HepG2 (cell line): ENCODE measurements around the gene GPR137. TPM values are rescaled to one million over a fixed set of nuclear protein-coding genes. Genes with fewer than 3 reads are reported as not detected.
A peak's percentile ranks its signal among the peaks of the same experiment; 100 is the strongest.

Experiments
- ATF7 ChIP-seq, 2 experiments: fragments of 450-650 bp in 1 of 2; sonication (generic) in 1 of 2; formaldehyde crosslinking in 1 of 2; IDR thresholded peaks; 2 replicates each; pipeline versions ENCODE4 v1.4.0 to v1.6.1; 2016 to 2020; ENCODE audit warnings: antibody characterized with exemption in 1 of 2, mild to moderate bottlenecking in 1 of 2, missing genetic modification reagents in 1 of 2
- CEBPB ChIP-seq: IDR thresholded peaks from 2 replicates; pipeline ENCODE4 v1.6.1; 2011; ENCODE audit warnings: low read depth, low read length, improper control_type of control experiment, borderline replicate concordance
- HNRNPL ChIP-seq: fragments of 200-400 bp; formaldehyde crosslinking; IDR thresholded peaks from 2 replicates; pipeline ENCODE4 v1.6.1; 2017; ENCODE audit warnings: mild to moderate bottlenecking, low read depth, low read length
- HOXA7 ChIP-seq: sonication (generic); formaldehyde crosslinking; IDR thresholded peaks from 2 replicates; pipeline ENCODE4 v1.8.1; 2022; ENCODE audit warnings: mild to moderate bottlenecking, missing genetic modification reagents, moderate library complexity
- IRF2 ChIP-seq: IDR thresholded peaks from 2 replicates; pipeline ENCODE4 v1.6.1; 2018; ENCODE audit warnings: missing genetic modification reagents, missing compliant biosample characterization
- ISL2 ChIP-seq: sonication (generic); formaldehyde crosslinking; IDR thresholded peaks from 2 replicates; pipeline ENCODE4 v1.5.0; 2020; ENCODE audit warnings: missing genetic modification reagents
- ZBTB4 ChIP-seq: sonication (generic); formaldehyde crosslinking; IDR thresholded peaks from 2 replicates; pipeline ENCODE4 v1.4.0; 2020; ENCODE audit warnings: missing genetic modification reagents, mild to moderate bottlenecking, borderline replicate concordance
- ZNF10 ChIP-seq: sonication (generic); formaldehyde crosslinking; IDR thresholded peaks from 2 replicates; pipeline ENCODE4 v1.4.0; 2020; ENCODE audit warnings: mild to moderate bottlenecking, low read depth, missing genetic modification reagents, borderline replicate concordance
- ZNF614 ChIP-seq: IDR thresholded peaks from 2 replicates; pipeline ENCODE4 v1.6.1; 2018; ENCODE audit warnings: missing biosample characterization, missing genetic modification reagents, inconsistent platforms, borderline replicate concordance
- polyA plus RNA-seq, 8 experiments: library from polyadenylated mRNA; depleted of rRNA in 3 of 8; stranded (reverse) in 7 of 8; unstranded in 1 of 8; fragments of >200 nt; fragmentation: Illumina TruSeq in 4 of 8; extraction: Trizol in 4 of 8; gene quantifications; 2 replicates each; pipeline versions ENCODE4 v1.2.1 to v1.2.3, GENCODE V29; 2011 to 2016; ENCODE audit warnings: low read depth in 4 of 8, missing spikeins in 1 of 8, mixed read lengths in 1 of 8; ENCODE audit not compliant: insufficient read depth in 1 of 8
- total RNA-seq, 5 experiments: library from RNA; depleted of rRNA; stranded (reverse); fragments of >200 nt; fragmentation: Illumina TruSeq; extraction: Trizol; gene quantifications; 2 replicates each; pipeline ENCODE4 v1.2.3, GENCODE V29; 2016; ENCODE audit warnings: low read depth in 1 of 5
- TF ChIP-seq, protein P1 (sequence below): sonication (generic); formaldehyde crosslinking; conservative IDR thresholded peaks from 2 replicates; pipeline ENCODE4 v1.4.0; 2020; ENCODE audit warnings: missing genetic modification reagents
- TF ChIP-seq, protein P2 (sequence below), 2 experiments: fragments of 450-650 bp in 1 of 2; sonication (generic) in 1 of 2; formaldehyde crosslinking in 1 of 2; IDR thresholded peaks; 2 replicates each; pipeline versions ENCODE4 v1.6.1 to v1.8.0; 2016 to 2022; ENCODE audit warnings: antibody characterized with exemption in 1 of 2, mild to moderate bottlenecking in 1 of 2, missing genetic modification reagents in 1 of 2

GPR137 gene
- total and polyA plus RNA-seq, 2 of the 13 experiments (the other 11 are each of a cell fraction or from before 2014, with no cell fraction given) = 8.5 to 13.2 TPM

DNA sequence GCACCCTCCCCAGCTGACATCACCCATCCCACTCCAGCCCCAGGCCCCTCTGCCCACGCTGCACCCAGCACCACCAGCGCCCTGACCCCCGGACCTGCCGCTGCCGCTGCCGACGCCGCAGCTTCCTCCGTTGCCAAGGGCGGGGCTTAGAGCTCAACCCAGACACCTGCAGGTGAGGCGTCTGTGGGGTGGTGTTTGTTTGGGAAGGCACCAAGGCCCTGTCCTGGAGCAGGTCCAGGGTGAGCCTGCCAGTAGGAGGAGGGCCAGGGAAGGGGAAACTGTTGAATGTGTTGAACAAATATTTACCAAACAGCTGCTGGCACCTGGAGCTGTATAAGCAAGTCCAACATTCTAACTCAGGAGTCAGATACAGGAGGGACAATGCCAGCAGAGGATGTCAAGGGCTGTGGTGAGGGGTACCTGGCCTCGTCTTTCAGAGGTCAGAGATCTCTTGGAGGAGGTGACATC, 48.1 kb upstream of the GPR137 start (continued):
- peak; percentile 54; the same call in 1 of the 2 replicates for TF ChIP-seq IRF2 (CRISPR knock-in tag)
- no peak for TF ChIP-seq ZBTB4
- TF ChIP-seq ATF7 (IDR thresholded peaks at IDR 0.05) = no peak
- TF ChIP-seq ATF7 (CRISPR knock-in tag; IDR thresholded peaks at IDR 0.05) = 0 out of 2 replicates have a peak, but pooled peaks have one; percentile 33
- 0 out of 2 replicates have a peak, but pooled peaks have one; percentile 22 for TF ChIP-seq ISL2
- peak; percentile 77 for TF ChIP-seq HNRNPL
- TF ChIP-seq HOXA7 (CRISPR knock-in tag) = 0 out of 2 replicates have a peak, but pooled peaks have one; percentile 60
- no peak for TF ChIP-seq CEBPB
- no peak for TF ChIP-seq ZNF10
- TF ChIP-seq, protein P1, sequence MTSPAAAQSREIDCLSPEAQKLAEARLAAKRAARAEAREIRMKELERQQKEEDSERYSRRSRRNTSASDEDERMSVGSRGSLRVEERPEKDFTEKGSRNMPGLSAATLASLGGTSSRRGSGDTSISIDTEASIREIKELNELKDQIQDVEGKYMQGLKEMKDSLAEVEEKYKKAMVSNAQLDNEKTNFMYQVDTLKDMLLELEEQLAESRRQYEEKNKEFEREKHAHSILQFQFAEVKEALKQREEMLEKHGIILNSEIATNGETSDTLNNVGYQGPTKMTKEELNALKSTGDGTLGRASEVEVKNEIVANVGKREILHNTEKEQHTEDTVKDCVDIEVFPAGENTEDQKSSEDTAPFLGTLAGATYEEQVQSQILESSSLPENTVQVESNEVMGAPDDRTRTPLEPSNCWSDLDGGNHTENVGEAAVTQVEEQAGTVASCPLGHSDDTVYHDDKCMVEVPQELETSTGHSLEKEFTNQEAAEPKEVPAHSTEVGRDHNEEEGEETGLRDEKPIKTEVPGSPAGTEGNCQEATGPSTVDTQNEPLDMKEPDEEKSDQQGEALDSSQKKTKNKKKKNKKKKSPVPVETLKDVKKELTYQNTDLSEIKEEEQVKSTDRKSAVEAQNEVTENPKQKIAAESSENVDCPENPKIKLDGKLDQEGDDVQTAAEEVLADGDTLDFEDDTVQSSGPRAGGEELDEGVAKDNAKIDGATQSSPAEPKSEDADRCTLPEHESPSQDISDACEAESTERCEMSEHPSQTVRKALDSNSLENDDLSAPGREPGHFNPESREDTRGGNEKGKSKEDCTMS (CRISPR knock-in tag) = no peak
- TF ChIP-seq, protein P2, sequence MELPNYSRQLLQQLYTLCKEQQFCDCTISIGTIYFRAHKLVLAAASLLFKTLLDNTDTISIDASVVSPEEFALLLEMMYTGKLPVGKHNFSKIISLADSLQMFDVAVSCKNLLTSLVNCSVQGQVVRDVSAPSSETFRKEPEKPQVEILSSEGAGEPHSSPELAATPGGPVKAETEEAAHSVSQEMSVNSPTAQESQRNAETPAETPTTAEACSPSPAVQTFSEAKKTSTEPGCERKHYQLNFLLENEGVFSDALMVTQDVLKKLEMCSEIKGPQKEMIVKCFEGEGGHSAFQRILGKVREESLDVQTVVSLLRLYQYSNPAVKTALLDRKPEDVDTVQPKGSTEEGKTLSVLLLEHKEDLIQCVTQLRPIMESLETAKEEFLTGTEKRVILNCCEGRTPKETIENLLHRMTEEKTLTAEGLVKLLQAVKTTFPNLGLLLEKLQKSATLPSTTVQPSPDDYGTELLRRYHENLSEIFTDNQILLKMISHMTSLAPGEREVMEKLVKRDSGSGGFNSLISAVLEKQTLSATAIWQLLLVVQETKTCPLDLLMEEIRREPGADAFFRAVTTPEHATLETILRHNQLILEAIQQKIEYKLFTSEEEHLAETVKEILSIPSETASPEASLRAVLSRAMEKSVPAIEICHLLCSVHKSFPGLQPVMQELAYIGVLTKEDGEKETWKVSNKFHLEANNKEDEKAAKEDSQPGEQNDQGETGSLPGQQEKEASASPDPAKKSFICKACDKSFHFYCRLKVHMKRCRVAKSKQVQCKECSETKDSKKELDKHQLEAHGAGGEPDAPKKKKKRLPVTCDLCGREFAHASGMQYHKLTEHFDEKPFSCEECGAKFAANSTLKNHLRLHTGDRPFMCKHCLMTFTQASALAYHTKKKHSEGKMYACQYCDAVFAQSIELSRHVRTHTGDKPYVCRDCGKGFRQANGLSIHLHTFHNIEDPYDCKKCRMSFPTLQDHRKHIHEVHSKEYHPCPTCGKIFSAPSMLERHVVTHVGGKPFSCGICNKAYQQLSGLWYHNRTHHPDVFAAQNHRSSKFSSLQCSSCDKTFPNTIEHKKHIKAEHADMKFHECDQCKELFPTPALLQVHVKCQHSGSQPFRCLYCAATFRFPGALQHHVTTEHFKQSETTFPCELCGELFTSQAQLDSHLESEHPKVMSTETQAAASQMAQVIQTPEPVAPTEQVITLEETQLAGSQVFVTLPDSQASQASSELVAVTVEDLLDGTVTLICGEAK (IDR thresholded peaks at IDR 0.05) = no peak
- TF ChIP-seq, protein P2 (CRISPR knock-in tag; IDR thresholded peaks at IDR 0.05) = no peak
- peak; percentile 45; the same call in 1 of the 2 replicates for TF ChIP-seq ZNF614 (CRISPR knock-in tag)
